Pancreas (tissue), 10 donors: ENCODE data around the gene GNAS-AS1. TPM values are rescaled to one million over a fixed set of nuclear protein-coding genes. Genes with fewer than 3 reads are reported as not detected.
A peak's percentile ranks its signal among the peaks of the same experiment; 100 is the strongest.

ENCODE experiments used
- ATAC-seq, 4 donors: fragments of 200-7000 bp; cut with Tn5 transposase; one replicate each; pipeline versions ENCODE4 v1.8.0 to v1.9.1; 2020; ENCODE audit warnings: mild to moderate bottlenecking in 4 of 4, moderate library complexity in 4 of 4
- DNase-seq, 6 donors: peaks; one replicate each; pipeline ENCODE4 v3.0.0-alpha.2; 2020
- FAIRE-seq: peaks from 2 replicates; lab custom pipeline; 2012; peaks lifted over from hg19 to GRCh38; lab: Jason Lieb, UNC
- H3K27ac ChIP-seq, 4 donors: fragments of 200-600 bp; sonication (generic); 1 replicate in 3 of 4; 2 replicates in 1 of 4; pipeline versions ENCODE4 v1.5.0 to v1.8.0; 2020
- H3K27me3 ChIP-seq, 4 donors: fragments of 200-600 bp; one replicate each; pipeline ENCODE4 v1.8.0; 2021
- H3K36me3 ChIP-seq, 3 donors: fragments of 200-600 bp; sonication (generic) in 1 of 3; one replicate each; pipeline versions ENCODE4 v1.5.0 to v1.8.0; 2020 to 2021
- H3K4me1 ChIP-seq, 3 donors: fragments of 200-600 bp; one replicate each; pipeline ENCODE4 v1.8.0; 2021
- H3K4me3 ChIP-seq, 4 donors: fragments of 200-600 bp; sonication (generic) in 2 of 4; one replicate each; pipeline versions ENCODE4 v1.5.0 to v1.8.0; 2020 to 2021
- H3K9me3 ChIP-seq, 4 donors: fragments of 200-600 bp; one replicate each; pipeline ENCODE4 v1.8.0; 2021
- CTCF ChIP-seq, 4 donors: fragments of 200-600 bp; sonication (generic) in 3 of 4; IDR thresholded peaks; one replicate each; pipeline versions ENCODE4 v1.5.0 to v1.8.0; 2021; ENCODE audit warnings: antibody characterized with exemption in 4 of 4
- WGBS, 2 donors: extraction: QIAGEN DNeasy Blood & Tissue Kit; methylation state at CpG; one replicate each; pipeline ENCODE4 v1.1.7; 2013; 5-methylcytosine and 5-hydroxymethylcytosine counted together
- intact Hi-C, 3 donors: fragments of 100-400 bp; cut with DNase I; formaldehyde crosslinking; loops; one replicate each; pipeline versions ENCODE4 v1.11.1 to v1.14.2; 2022
- polyA plus RNA-seq, 2 donors: library from polyadenylated mRNA; stranded (reverse); fragments of 200-250 nt; gene quantifications; one replicate each; pipeline ENCODE4 v1.2.3, GENCODE V29; 2013
- total RNA-seq, 6 donors: library from RNA; stranded (reverse); fragmentation: NEBNext Ultra II Directional in 4 of 6; extraction: Animal tissue kit (Norgen Biotek cat#: 25700) in 4 of 6; gene quantifications; one replicate each; pipeline versions ENCODE4 v1.2.1 to v1.2.4, GENCODE V29; 2021 to 2023
- donor health status: healthy with polysubstance abuse.
- donor health status: DM: no; HTN: no; CAD: no; lungs with moderate emphysema.
- donor health status: DM: no; HTN: no; CAD: no.
- donor health status: control.
- donor health status: control.
- donor health status: Bipolar disorder and iron deficiency.
- donor health status: DM: yes; HTN: yes; CAD: no.
- donor health status: DM: no; HTN: no; CAD: no.
- donor health status: DM: no; HTN: no; CAD: no.
- donor health status: DM: yes; HTN: yes; CAD: no.

Gene GNAS-AS1
- total and polyA plus RNA-seq, 8 donors = 0.47 to 2.8 (median 0.58) TPM

- no peak for DNase-seq
These were observed 26.6 kb upstream of the GNAS-AS1 start for GRCh38 chr20:58877050-58877975.

GRCh38 chr20:58876437-58876836, 25.7 kb upstream of the GNAS-AS1 start:
- intact Hi-C loops = loop anchor here in 1 of 3 donors (10.0 kb wide), 1 partner anchor 348 kb away; no protein-coding TSS in a partner anchor
- DNase-seq (no peak), ATAC-seq (no peak), FAIRE-seq (no peak)
- H3K27me3 ChIP-seq = no peaks in the 10 kb centered on the region
- H3K36me3 ChIP-seq = no peaks in the 10 kb centered on the region
- TF ChIP-seq CTCF (IDR thresholded peaks at IDR 0.05) = no peak
- no peaks in the 10 kb centered on the region for H3K9me3 ChIP-seq
- no peak overlapping the region for H3K27ac ChIP-seq
- no peaks in the 10 kb centered on the region for H3K4me1 ChIP-seq
- no peak overlapping the region for H3K4me3 ChIP-seq
- 71% methylated on average over 7 of the region's 7 CpGs for WGBS, 2 donors

More at GRCh38 chr20:58877050-58877975, 26.6 kb upstream of the GNAS-AS1 start:
- Histone ChIP-seq H3K36me3 (no peaks in the 10 kb centered on the region), H3K4me1 (no peaks in the 10 kb centered on the region), H3K4me3 (no peak overlapping the region), H3K9me3 (no peaks in the 10 kb centered on the region), H3K27me3 (no peaks in the 10 kb centered on the region), H3K27ac (no peak overlapping the region)
- WGBS, 2 donors = 76% methylated on average over 11 of the region's 11 CpGs
- intact Hi-C loops = loop anchor here in 1 of 3 donors (10.0 kb wide), 1 partner anchor 347 kb away; no protein-coding TSS in a partner anchor
- no peak for FAIRE-seq
- no peak for TF ChIP-seq CTCF (IDR thresholded peaks at IDR 0.05)
- ATAC-seq = no peak

GRCh38 chr20:58875541-58876134, 24.9 kb upstream of the GNAS-AS1 start:
- WGBS, 2 donors = 82 to 86% methylated on average over 12 of the region's 12 CpGs
- DNase-seq (no peak), ATAC-seq (peak in 1 of 4 donors; percentile 31), FAIRE-seq (no peak)
- TF ChIP-seq CTCF (IDR thresholded peaks at IDR 0.05) = no peak
- Histone ChIP-seq H3K4me1 (no peaks in the 10 kb centered on the region), H3K4me3 (no peak overlapping the region), H3K27ac (no peak overlapping the region), H3K27me3 (no peaks in the 10 kb centered on the region), H3K36me3 (no peaks in the 10 kb centered on the region), H3K9me3 (no peaks in the 10 kb centered on the region)
- intact Hi-C loops = loop anchor here in 1 of 3 donors (10.0 kb wide), 1 partner anchor 349 kb away; no protein-coding TSS in a partner anchor

DNA sequence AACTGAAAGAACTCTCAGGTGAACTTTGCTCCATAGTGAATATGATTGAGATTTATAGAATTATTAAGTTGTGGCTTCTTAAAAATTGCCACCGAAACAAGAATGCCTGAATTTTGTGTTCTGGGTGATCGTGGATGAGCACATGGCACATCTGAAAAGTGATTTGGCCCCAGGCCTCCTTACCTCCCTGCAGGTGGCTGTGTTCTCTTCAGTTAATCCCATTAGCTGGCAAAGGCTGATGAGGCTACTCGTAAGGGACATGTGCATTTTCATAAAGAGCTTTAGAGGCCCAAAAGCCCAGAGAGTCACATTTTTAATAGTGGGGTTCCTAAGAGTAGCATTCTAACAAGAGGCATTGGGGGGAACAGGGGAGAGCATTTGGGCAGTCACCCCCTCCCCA, 24.4 kb upstream of the GNAS-AS1 start:
- DNase-seq (no peak), FAIRE-seq (no peak), ATAC-seq (no peak)
- no peak overlapping the region for H3K4me3 ChIP-seq
- no peaks in the 10 kb centered on the region for H3K4me1 ChIP-seq
- no peaks in the 10 kb centered on the region for H3K36me3 ChIP-seq
- no peak overlapping the region for H3K27ac ChIP-seq
- 81 to 87% methylated on average over 3 of the region's 3 CpGs for WGBS, 2 donors
- no peaks in the 10 kb centered on the region for H3K9me3 ChIP-seq
- intact Hi-C loops = loop anchor here in 1 of 3 donors (10.0 kb wide), 1 partner anchor 350 kb away; no protein-coding TSS in a partner anchor
- H3K27me3 ChIP-seq = no peaks in the 10 kb centered on the region
- TF ChIP-seq CTCF (IDR thresholded peaks at IDR 0.05) = no peak
